HG03139 (cell line): ENCODE measurements around the gene ZNF835.
"Not testable (repeated sequence)": the region's sequence is repeated elsewhere in the genome, so short reads cannot be mapped to it uniquely, and the experiment has no call there.

ENCODE experiments used
- ATAC-seq: cut with Tn5 transposase; IDR thresholded peaks from one replicate; pipeline ENCODE4 v1.9.1; 2021; ENCODE audit not compliant: unreplicated experiment

ZNF835 gene

GRCh38 chr19:56671613-56671994, at the start of gene ZNF835:
Gene ZNF835, minus strand, starts transcription at chr19:56671757. Its CDS starts 6,559 bp downstream, at chr19:56665198.
- ATAC-seq = no peak

GRCh38 chr19:56720281-56720680, 48.7 kb upstream of the ZNF835 start:
- ATAC-seq = no peak

- no peak for ATAC-seq
Measured at GRCh38 chr19:56718231-56718630, 46.7 kb upstream of the ZNF835 start.

GRCh38 chr19:56712611-56713276, 41.2 kb upstream of the ZNF835 start:
- no peak for ATAC-seq

GRCh38 chr19:56710437-56710836, 38.9 kb upstream of the ZNF835 start:
- no peak for ATAC-seq

- no peak for ATAC-seq
Measured at GRCh38 chr19:56707821-56708220, 36.3 kb upstream of the ZNF835 start.

GRCh38 chr19:56705939-56706338, 34.4 kb upstream of the ZNF835 start:
- no peak for ATAC-seq

- no peak for ATAC-seq
Measured at GRCh38 chr19:56701895-56702294, 30.3 kb upstream of the ZNF835 start.

- no peak for ATAC-seq
Measured at GRCh38 chr19:56699552-56699951, 28.0 kb upstream of the ZNF835 start.

GRCh38 chr19:56692206-56692895, 20.8 kb upstream of the ZNF835 start:
- ATAC-seq = no peak

- ATAC-seq = no peak
Measured at GRCh38 chr19:56690670-56691069, 19.1 kb upstream of the ZNF835 start.

- no peak for ATAC-seq
Measured at GRCh38 chr19:56689198-56689597, 17.6 kb upstream of the ZNF835 start.

- ATAC-seq = no peak
Measured at GRCh38 chr19:56687031-56687430, 15.5 kb upstream of the ZNF835 start.

GRCh38 chr19:56683116-56683515, 11.6 kb upstream of the ZNF835 start:
- no peak for ATAC-seq

- no peak for ATAC-seq
Measured at GRCh38 chr19:56681702-56682101, 10.1 kb upstream of the ZNF835 start.

GRCh38 chr19:56678205-56678604, 6.6 kb upstream of the ZNF835 start:
- ATAC-seq = no peak

GRCh38 chr19:56672610-56673009, 1.1 kb upstream of the ZNF835 start:
- ATAC-seq = not testable (repeated sequence)

- no peak for ATAC-seq
Measured at GRCh38 chr19:56670961-56671612, 470 bp downstream of the ZNF835 start.

GRCh38 chr19:56670401-56670960, 1.1 kb downstream of the ZNF835 start:
- ATAC-seq = no peak

GRCh38 chr19:56668676-56669075, 2.9 kb downstream of the ZNF835 start:
- ATAC-seq = no peak

GRCh38 chr19:56667311-56667870, 4.2 kb downstream of the ZNF835 start:
- ATAC-seq = no peak

- ATAC-seq = no peak
Measured at GRCh38 chr19:56664511-56664910, 7.0 kb downstream of the ZNF835 start.
